ENCODE data around the gene AGBL4. TPM values are rescaled to one million over a fixed set of nuclear protein-coding genes. Genes with fewer than 3 reads are reported as not detected.

The AGBL4 gene
- total and polyA plus RNA-seq, 2 of the 4 experiments (the other 2 are of a cell fraction): not detected

- H3K79me1 ChIP-seq (ENCODE audit: low read depth in 1 of 2, low read length in 2 of 2): no peaks in the 10 kb centered on the region
- H4K91ac ChIP-seq (ENCODE audit: insufficient read depth, low read depth, low read length): no peak overlapping the region
- no peak overlapping the region for H2BK15ac ChIP-seq (ENCODE audit: low read depth, low read length)
- H3K9me3 ChIP-seq (ENCODE audit: control insufficient read depth, insufficient read depth, low read length): peaks cover 19% of the 10 kb centered on the region
- no peaks in the 10 kb centered on the region for H3K27me3 ChIP-seq (ENCODE audit: control insufficient read depth, insufficient read depth, low read length)
- ChIA-PET POLR2A (ENCODE audit: unreplicated experiment) (no interaction called here), CTCF (no interaction called here)
- no peaks in the 10 kb centered on the region for H3K9me1 ChIP-seq (ENCODE audit: insufficient read depth, low read length)
- in situ Hi-C loops (cut with MboI; ENCODE audit: low sequenced_read_pairs) (no loop called here), dilution Hi-C loops (cut with HindIII; ENCODE audit: low sequenced_read_pairs, unreplicated experiment) (no loop called here), intact Hi-C loops (cut with micrococcal nuclease) (no loop called here)
- no peak overlapping the region for H2AFZ ChIP-seq (replicated peaks; ENCODE audit: low read length, poor library complexity)
- no peak overlapping the region for H3K18ac ChIP-seq (ENCODE audit: low read depth, low read length)
- no peak overlapping the region for H2BK120ac ChIP-seq (ENCODE audit: low read depth, low read length)
- no peak overlapping the region for H3K4ac ChIP-seq (ENCODE audit: low read depth, low read length)
- H3K56ac ChIP-seq (ENCODE audit: extremely low read depth, insufficient read depth, low read length): no peak overlapping the region
- H3K27ac ChIP-seq (ENCODE audit: insufficient read depth, low read length): no peak overlapping the region
- H3K14ac ChIP-seq (replicated peaks; ENCODE audit: low read depth, low read length): no peak overlapping the region
- no peak overlapping the region for H2BK5ac ChIP-seq (ENCODE audit: low read depth, low read length, poor library complexity, severe bottlenecking)
- H3K9ac ChIP-seq (ENCODE audit: low read depth, low read length): no peak overlapping the region
- H2BK20ac ChIP-seq (ENCODE audit: low read depth, low read length): no peak overlapping the region
- no peaks in the 10 kb centered on the region for H3K4me1 ChIP-seq (ENCODE audit: control insufficient read depth, insufficient read depth, low read length)
- no peak for TF ChIP-seq MAFK (IDR thresholded peaks at IDR 0.05; ENCODE audit: low read depth, low read length)
- no peak for TF ChIP-seq RAD21 (IDR thresholded peaks at IDR 0.05; ENCODE audit: low read length)
- TF ChIP-seq POLR2A (IDR thresholded peaks at IDR 0.05; ENCODE audit: low read depth, low read length): no peak
- no peak for TF ChIP-seq RCOR1 (IDR thresholded peaks at IDR 0.05; ENCODE audit: insufficient replicate concordance, low read length)
- no peak for TF ChIP-seq USF2 (IDR thresholded peaks at IDR 0.05; ENCODE audit: low read depth, low read length)
- TF ChIP-seq FOS (IDR thresholded peaks at IDR 0.05; ENCODE audit: low read depth, low read length): no peak
- no peak overlapping the region for H4K5ac ChIP-seq (ENCODE audit: low read depth, low read length)
- no peak overlapping the region for H2AK9ac ChIP-seq (replicated peaks; ENCODE audit: low read depth, low read length, poor library complexity)
- no peak overlapping the region for H3K4me2 ChIP-seq (ENCODE audit: low read depth, low read length)
- H4K20me1 ChIP-seq (ENCODE audit: insufficient read depth, low read length): no peaks in the 10 kb centered on the region
- WGBS, 2 experiments (ENCODE audit: extremely low coverage in 2 of 2, insufficient read length in 1 of 2): no CpG with 5 or more reads among the region's 3 CpGs
- no peaks in the 10 kb centered on the region for H3K36me3 ChIP-seq (ENCODE audit: control insufficient read depth, insufficient read depth, low read length)
- no peak overlapping the region for H3K23ac ChIP-seq (ENCODE audit: low read depth, low read length)
- no peak overlapping the region for H4K8ac ChIP-seq (ENCODE audit: low read depth in 2 of 2, low read length in 2 of 2)
- H2AK5ac ChIP-seq (ENCODE audit: low read depth, low read length): no peak overlapping the region
- no TSS peak for BruUV-seq (replicated peaks)
- H3K4me3 ChIP-seq (ENCODE audit: insufficient read depth, low read depth, low read length): no peak overlapping the region
- DNase-seq (no peak), ATAC-seq (ENCODE audit: low read depth) (no peak)
These were observed 372.6 kb downstream of the AGBL4 start for GRCh38 chr1:49651136-49651535.
